ENCODE measurements around the gene BMP8A. TPM values are rescaled to one million over a fixed set of nuclear protein-coding genes. Genes with fewer than 3 reads are reported as not detected.

The BMP8A gene
- total and polyA plus RNA-seq, 9 of the 15 experiments (the other 6 are each of a cell fraction or from before 2014, with no cell fraction given) = 0.05 to 0.31 TPM; not detected in 7

- H3K9ac ChIP-seq (ENCODE audit: insufficient read depth in 1 of 2, low read depth in 2 of 2, low read length in 2 of 2) = peak overlapping the region in 1 of 2 experiments; percentile 21; a peak in 1 of 4 replicates
- H3K9me3 ChIP-seq (replicated peaks; ENCODE audit: control insufficient read depth, insufficient read depth, low read depth, low read length) = no peaks in the 10 kb centered on the region
- no peaks in the 10 kb centered on the region for H4K20me1 ChIP-seq (replicated peaks; ENCODE audit: control insufficient read depth, insufficient read depth, low read length)
- 47% methylated on average over 11 of the region's 11 CpGs for WGBS (ENCODE audit: insufficient coverage, low coverage, missing lambda C conversion rate)
- CTCF ChIA-PET (ENCODE audit: low intra/inter-chr PET ratio) = no interaction called here
- intact Hi-C loops (cut with micrococcal nuclease) (loop anchor here (5.0 kb wide), 1 partner anchor 148 kb away; no protein-coding TSS in a partner anchor), in situ Hi-C loops (cut with MboI) (loop anchor here (10.0 kb wide), 1 partner anchor 266 kb away; the partner anchor contains the start of gene OXCT2)
- H3K9me1 ChIP-seq (ENCODE audit: control insufficient read depth, insufficient read depth, low read length) = no peaks in the 10 kb centered on the region
- BruUV-seq (replicated peaks) = no TSS peak
- ATAC-seq (no peak), FAIRE-seq (no peak), DNase-seq (ENCODE audit: extremely low read depth in 1 of 4, low spot score in 3 of 4) (peak in 1 of 4 experiments; percentile 29)
- no peak overlapping the region for H3K27ac ChIP-seq (ENCODE audit: extremely low read depth, low read depth, low read length)
- POLR2A ChIA-PET = interaction anchor here (0.6 to 0.7 kb wide), 3 partner anchors 16 to 242 kb away, joined by 3 to 5 read pairs (median 3); no protein-coding TSS in a partner anchor
- no peak overlapping the region for H3K4me2 ChIP-seq (ENCODE audit: insufficient read depth, low read length)
- no peak for TF ChIP-seq SMARCB1 (IDR thresholded peaks at IDR 0.05; ENCODE audit: insufficient read length, low read depth)
- no peak overlapping the region for H3K4me3 ChIP-seq
- no peaks in the 10 kb centered on the region for H3K79me2 ChIP-seq (ENCODE audit: control insufficient read depth, insufficient read depth, low read length)
- no peaks in the 10 kb centered on the region for H3K36me3 ChIP-seq (ENCODE audit: control insufficient read depth, insufficient read depth, low read length)
- H3K4me1 ChIP-seq (replicated peaks in 1 of 2; ENCODE audit: control insufficient read depth in 2 of 2, insufficient read depth in 2 of 2, low read length in 2 of 2) = peaks cover 6 to 8% of the 10 kb centered on the region in 2 experiments; a peak in 2 of 5 replicates
- no peak overlapping the region; the same call in 1 of the 2 replicates for H2AFZ ChIP-seq (ENCODE audit: low read depth, low read length)
- no peaks in the 10 kb centered on the region for H3K27me3 ChIP-seq (ENCODE audit: control insufficient read depth in 2 of 2, insufficient read depth in 2 of 2, low read length in 2 of 2)
These were observed 17.4 kb downstream of the BMP8A start for GRCh38 chr1:39508857-39509305.

GRCh38 chr1:39509360-39510009 lies 18.0 kb downstream of the BMP8A start:
- no peak for DNase-seq (ENCODE audit: extremely low read depth in 1 of 4, low spot score in 3 of 4)
- Histone ChIP-seq H3K79me2 (ENCODE audit: control insufficient read depth, insufficient read depth, low read length) (no peaks in the 10 kb centered on the region), H4K20me1 (replicated peaks; ENCODE audit: control insufficient read depth, insufficient read depth, low read length) (no peaks in the 10 kb centered on the region), H3K4me3 (no peak overlapping the region), H3K36me3 (ENCODE audit: control insufficient read depth, insufficient read depth, low read length) (no peaks in the 10 kb centered on the region), H3K4me1 (replicated peaks in 1 of 2; ENCODE audit: control insufficient read depth in 2 of 2, insufficient read depth in 2 of 2, low read length in 2 of 2) (peaks cover 6 to 8% of the 10 kb centered on the region in 2 experiments; a peak in 2 of 5 replicates), H3K9me3 (replicated peaks; ENCODE audit: control insufficient read depth, insufficient read depth, low read depth, low read length) (no peaks in the 10 kb centered on the region), H3K9ac (ENCODE audit: insufficient read depth in 1 of 2, low read depth in 2 of 2, low read length in 2 of 2) (no peak overlapping the region), H3K9me1 (ENCODE audit: control insufficient read depth, insufficient read depth, low read length) (no peaks in the 10 kb centered on the region), H2AFZ (ENCODE audit: low read depth, low read length) (no peak overlapping the region; the same call in 1 of the 2 replicates), H3K27me3 (ENCODE audit: control insufficient read depth in 2 of 2, insufficient read depth in 2 of 2, low read length in 2 of 2) (no peaks in the 10 kb centered on the region), H3K4me2 (ENCODE audit: insufficient read depth, low read length) (no peak overlapping the region), H3K27ac (ENCODE audit: extremely low read depth, low read depth, low read length) (no peak overlapping the region)
- 33% methylated on average over 22 of the region's 22 CpGs for WGBS (ENCODE audit: insufficient coverage, low coverage, missing lambda C conversion rate)
- ChIA-PET CTCF (ENCODE audit: low intra/inter-chr PET ratio) (no interaction called here), POLR2A (interaction anchor here (0.6 kb wide), 1 partner anchor 242 kb away, joined by 3 read pairs; no protein-coding TSS in a partner anchor)
- BruUV-seq (replicated peaks) = no TSS peak
- 0 out of 3 replicates have a peak, but pooled peaks have one; percentile 5 for ATAC-seq
- intact Hi-C loops (cut with micrococcal nuclease) (loop anchor here (5.0 kb wide), 1 partner anchor 148 kb away; no protein-coding TSS in a partner anchor), in situ Hi-C loops (cut with MboI) (loop anchor here (10.0 kb wide), 1 partner anchor 265 kb away; the partner anchor contains the start of gene OXCT2)
- FAIRE-seq = no peak
- TF ChIP-seq DACH1 (IDR thresholded peaks at IDR 0.05; ENCODE audit: partially characterized antibody) (peak; percentile 33), E2F6 (IDR thresholded peaks at IDR 0.05; ENCODE audit: borderline replicate concordance in 1 of 2, extremely low read depth in 1 of 2, insufficient read depth in 1 of 2, insufficient read length in 1 of 2, low read depth in 1 of 2, low read length in 1 of 2, poor library complexity in 1 of 2, severe bottlenecking in 1 of 2) (peak in 1 of 2 experiments; percentile 18), SREBF1 (IDR thresholded peaks at IDR 0.05; ENCODE audit: borderline replicate concordance, low read depth, low read length) (no peak), TFAP4 (CRISPR knock-in tag; IDR thresholded peaks at IDR 0.05; ENCODE audit: borderline replicate concordance) (peak; percentile 78), GTF2A2 (tag; IDR thresholded peaks at IDR 0.05) (no peak), GABPA (tag; conservative IDR thresholded peaks at IDR 0.05; ENCODE audit: low read depth) (peak; percentile 84), NR2C2 (CRISPR knock-in tag; IDR thresholded peaks at IDR 0.05) (no peak), NR2C2 (tag; IDR thresholded peaks at IDR 0.05) (peak; percentile 17; the same call in 1 of the 2 replicates), PTBP1 (IDR thresholded peaks at IDR 0.05; ENCODE audit: low read depth, low read length) (no peak), MYBL2 (IDR thresholded peaks at IDR 0.05; ENCODE audit: low read depth) (no peak), MYBL2 (CRISPR knock-in tag; IDR thresholded peaks at IDR 0.05; ENCODE audit: borderline replicate concordance) (no peak)

Data from K562 (cell line).